OCI-LY3 (cell line): ENCODE measurements around the gene RAB3D.
"Not testable (repeated sequence)": the region's sequence is repeated elsewhere in the genome, so short reads cannot be mapped to it uniquely, and the experiment has no call there.

ENCODE experiments used
- H2AFZ ChIP-seq: fragments of 200-600, 300-600 bp; shearing (Covaris generic); 2 replicates; pipeline ENCODE4 v1.6.0; 2014; ENCODE audit warnings: antibody characterized with exemption, low read depth, low read length
- H3K27ac ChIP-seq: fragments of 200-600, 300-600 bp; sonication (generic); 2 replicates; pipeline ENCODE4 v1.5.1; 2014; ENCODE audit warnings: mild to moderate bottlenecking, low read length, moderate library complexity, mixed read lengths
- H3K27me3 ChIP-seq: fragments of 200-600, 300-600 bp; sonication (generic); 2 replicates; pipeline ENCODE4 v1.6.1; 2014; ENCODE audit warnings: low read depth, low read length, mixed read lengths
- H3K36me3 ChIP-seq: fragments of 200-600, 300-600 bp; sonication (generic); replicated peaks from 2 replicates; pipeline ENCODE3; 2014; ENCODE audit warnings: low read depth, low read length, mixed read lengths
- H3K4me1 ChIP-seq: fragments of 300-600, 200-600 bp; sonication (generic); 2 replicates; pipeline ENCODE4 v1.6.1; 2014; ENCODE audit warnings: low read length, mixed read lengths
- H3K4me2 ChIP-seq: fragments of 200-600, 300-600 bp; sonication (generic); 2 replicates; pipeline ENCODE4 v1.6.1; 2014; ENCODE audit warnings: low read length, mixed read lengths
- H3K4me3 ChIP-seq: fragments of 300-600, 200-600 bp; sonication (generic); 2 replicates; pipeline ENCODE4 v1.5.1; 2014; ENCODE audit warnings: antibody characterized with exemption, mild to moderate bottlenecking, low read length, moderate library complexity
- H3K79me2 ChIP-seq: fragments of 300-600, 200-600 bp; shearing (Covaris generic); 2 replicates; pipeline ENCODE4 v1.6.1; 2014; ENCODE audit warnings: mild to moderate bottlenecking, low read length, mixed read lengths
- H3K9ac ChIP-seq: fragments of 300-600, 200-600 bp; shearing (Covaris generic); 2 replicates; pipeline ENCODE4 v1.6.0; 2014; ENCODE audit warnings: mild to moderate bottlenecking, low read length, moderate library complexity
- H3K9me3 ChIP-seq: fragments of 200-600, 300-600 bp; shearing (Covaris generic); 2 replicates; pipeline ENCODE4 v1.6.1; 2014; ENCODE audit warnings: low read length, mixed read lengths; ENCODE audit not compliant: insufficient read depth
- H4K20me1 ChIP-seq: fragments of 200-600, 300-600 bp; sonication (generic); 2 replicates; pipeline ENCODE4 v1.6.1; 2016; ENCODE audit warnings: low read length, mixed read lengths; ENCODE audit not compliant: insufficient read depth
- EZH2phosphoT487 ChIP-seq: fragments of 200-600 bp; shearing (Covaris generic); IDR thresholded peaks from 2 replicates; pipeline ENCODE4 v1.6.1; 2018; ENCODE audit warnings: antibody characterized with exemption, mixed run types, low read depth
- TF ChIP-seq, protein P1 (sequence below): fragments of 200-600, 300-600 bp; sonication (generic); IDR thresholded peaks from 2 replicates; pipeline ENCODE4 v1.5.1; 2014; ENCODE audit warnings: antibody characterized with exemption, low read length, low read depth

Gene RAB3D

DNA sequence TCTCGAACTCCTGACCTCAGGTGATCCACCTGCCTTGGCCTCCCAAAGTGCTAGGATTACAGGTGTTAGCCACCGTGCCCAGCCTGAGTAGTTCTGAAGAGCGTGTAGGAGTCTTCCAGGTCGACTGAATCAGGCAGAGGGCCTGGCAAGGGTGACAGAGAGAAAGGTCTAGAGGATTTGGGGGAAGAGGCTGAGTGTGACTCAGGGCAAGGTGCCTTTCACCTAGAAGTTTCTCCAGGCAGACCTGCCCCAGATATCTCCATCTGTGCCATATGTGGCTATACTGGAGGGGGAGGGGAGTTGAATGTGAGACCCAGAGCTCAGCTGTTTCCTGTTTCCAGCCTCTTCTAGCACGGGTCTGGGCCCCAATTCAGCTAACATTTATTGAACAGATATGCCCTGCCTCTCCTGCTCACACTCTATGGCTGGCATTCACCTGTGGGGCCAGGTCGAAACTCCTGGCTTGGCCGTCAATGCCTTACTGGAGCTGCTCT lies 8.1 kb upstream of the RAB3D start:
- Histone ChIP-seq H3K9ac (no peak overlapping the region), H3K79me2 (peaks cover 11% of the 10 kb centered on the region), H3K4me1 (peaks cover 9% of the 10 kb centered on the region), H4K20me1 (no peaks in the 10 kb centered on the region), H3K27ac (no peak overlapping the region), H3K4me3 (no peak overlapping the region), H3K27me3 (no peaks in the 10 kb centered on the region), H2AFZ (no peak overlapping the region), H3K9me3 (0 out of 2 replicates have a peak, but pooled peaks cover 3% of the 10 kb centered on the region), H3K4me2 (no peak overlapping the region), H3K36me3 (no peaks in the 10 kb centered on the region)
- no peak for TF ChIP-seq EZH2phosphoT487
- TF ChIP-seq, protein P1, sequence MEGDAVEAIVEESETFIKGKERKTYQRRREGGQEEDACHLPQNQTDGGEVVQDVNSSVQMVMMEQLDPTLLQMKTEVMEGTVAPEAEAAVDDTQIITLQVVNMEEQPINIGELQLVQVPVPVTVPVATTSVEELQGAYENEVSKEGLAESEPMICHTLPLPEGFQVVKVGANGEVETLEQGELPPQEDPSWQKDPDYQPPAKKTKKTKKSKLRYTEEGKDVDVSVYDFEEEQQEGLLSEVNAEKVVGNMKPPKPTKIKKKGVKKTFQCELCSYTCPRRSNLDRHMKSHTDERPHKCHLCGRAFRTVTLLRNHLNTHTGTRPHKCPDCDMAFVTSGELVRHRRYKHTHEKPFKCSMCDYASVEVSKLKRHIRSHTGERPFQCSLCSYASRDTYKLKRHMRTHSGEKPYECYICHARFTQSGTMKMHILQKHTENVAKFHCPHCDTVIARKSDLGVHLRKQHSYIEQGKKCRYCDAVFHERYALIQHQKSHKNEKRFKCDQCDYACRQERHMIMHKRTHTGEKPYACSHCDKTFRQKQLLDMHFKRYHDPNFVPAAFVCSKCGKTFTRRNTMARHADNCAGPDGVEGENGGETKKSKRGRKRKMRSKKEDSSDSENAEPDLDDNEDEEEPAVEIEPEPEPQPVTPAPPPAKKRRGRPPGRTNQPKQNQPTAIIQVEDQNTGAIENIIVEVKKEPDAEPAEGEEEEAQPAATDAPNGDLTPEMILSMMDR = no peak

GRCh38 chr19:11346104-11346940 lies 6.9 kb upstream of the RAB3D start, which contains the start of the genes CCDC159 and TMEM205:
Gene CCDC159 (plus strand): TSS chr19:11346519. CDS start chr19:11346607, 88 bp downstream.
Gene TMEM205 (minus strand): TSS chr19:11346268. CDS start chr19:11345619, 649 bp downstream.
- Histone ChIP-seq H3K9me3 (0 out of 2 replicates have a peak, but pooled peaks cover 3% of the 10 kb centered on the region), H3K9ac (peak within 1 kb of the TSS; percentile 93), H3K36me3 (peaks cover 5% of the 10 kb centered on the region), H3K27me3 (no peaks in the 10 kb centered on the region), H3K27ac (peak within 1 kb of the TSS; percentile 45), H3K4me2 (peak within 1 kb of the TSS; percentile 95), H4K20me1 (no peaks in the 10 kb centered on the region), H2AFZ (peak within 1 kb of the TSS; percentile 91), H3K79me2 (peaks cover 11% of the 10 kb centered on the region), H3K4me3 (peak within 1 kb of the TSS; percentile 90), H3K4me1 (peaks cover 9% of the 10 kb centered on the region)
- TF ChIP-seq, protein P1 = peak; percentile 33
- no peak for TF ChIP-seq EZH2phosphoT487

GRCh38 chr19:11345122-11345803 lies 5.8 kb upstream of the RAB3D start:
- peaks cover 11% of the 10 kb centered on the region for H3K79me2 ChIP-seq
- no peaks in the 10 kb centered on the region for H3K27me3 ChIP-seq
- peak overlapping the region; percentile 93 for H3K9ac ChIP-seq
- peaks cover 7% of the 10 kb centered on the region for H3K36me3 ChIP-seq
- no peak overlapping the region for H2AFZ ChIP-seq
- H3K4me1 ChIP-seq = peaks cover 9% of the 10 kb centered on the region
- 0 out of 2 replicates have a peak, but pooled peaks cover 3% of the 10 kb centered on the region for H3K9me3 ChIP-seq
- TF ChIP-seq, protein P1 = no peak
- TF ChIP-seq EZH2phosphoT487 = no peak
- no peaks in the 10 kb centered on the region for H4K20me1 ChIP-seq
- peak overlapping the region; percentile 90 for H3K4me3 ChIP-seq
- H3K4me2 ChIP-seq = peak overlapping the region; percentile 81
- no peak overlapping the region for H3K27ac ChIP-seq

DNA sequence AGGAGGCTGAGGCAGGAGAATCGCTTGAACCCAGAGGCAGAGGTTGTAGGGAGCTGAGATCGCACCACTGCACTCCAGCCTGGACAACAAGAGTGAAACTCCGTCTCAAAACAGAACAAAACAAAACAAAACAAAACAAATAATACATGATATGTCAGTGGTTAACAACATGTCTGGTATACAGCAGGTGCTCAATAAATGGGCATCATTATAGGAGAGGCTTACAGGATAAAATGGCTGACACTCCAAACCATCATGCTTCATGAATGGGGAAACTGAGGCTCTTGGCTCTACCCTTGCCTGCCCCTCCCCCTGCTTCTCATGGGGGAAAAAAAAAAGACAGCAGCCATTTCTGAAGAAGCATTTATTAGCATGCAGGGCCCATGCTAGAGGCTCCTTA lies 3.0 kb upstream of the RAB3D start:
- no peak for TF ChIP-seq EZH2phosphoT487
- TF ChIP-seq, protein P1 = no peak
- no peak overlapping the region for H3K27ac ChIP-seq
- no peak overlapping the region for H3K9ac ChIP-seq
- H2AFZ ChIP-seq = no peak overlapping the region
- H3K4me1 ChIP-seq = peaks cover 13% of the 10 kb centered on the region
- H3K27me3 ChIP-seq = no peaks in the 10 kb centered on the region
- no peaks in the 10 kb centered on the region for H4K20me1 ChIP-seq
- H3K4me2 ChIP-seq = no peak overlapping the region
- no peaks in the 10 kb centered on the region for H3K9me3 ChIP-seq
- peaks cover 11% of the 10 kb centered on the region for H3K79me2 ChIP-seq
- H3K4me3 ChIP-seq = no peak overlapping the region
- H3K36me3 ChIP-seq = peaks cover 7% of the 10 kb centered on the region

DNA sequence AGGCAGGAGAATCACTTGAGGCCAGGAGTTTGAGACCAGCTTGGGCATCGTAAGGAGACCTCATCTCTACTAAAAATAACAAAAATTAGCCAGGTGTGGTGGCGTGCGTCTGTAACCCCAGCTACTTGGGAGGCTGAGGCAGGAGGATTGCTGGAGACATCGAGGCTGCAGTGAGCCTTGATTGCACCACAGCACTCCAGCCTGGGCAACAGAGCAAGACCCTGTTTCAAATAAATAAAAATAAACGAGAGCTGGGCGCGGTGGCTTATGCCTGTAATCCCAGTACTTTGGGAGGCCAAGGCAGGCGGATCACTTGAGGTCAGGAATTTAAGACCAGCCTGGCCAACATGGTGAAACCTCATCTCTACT lies 626 bp upstream of the RAB3D start:
- peak overlapping the region; percentile 72 for H2AFZ ChIP-seq
- peak overlapping the region; percentile 21; the same call in 1 of the 2 replicates for H3K9ac ChIP-seq
- not testable (repeated sequence) for H3K27ac ChIP-seq, H3K27me3 ChIP-seq, H3K9me3 ChIP-seq, H4K20me1 ChIP-seq, H3K4me1 ChIP-seq, H3K79me2 ChIP-seq
- H3K4me3 ChIP-seq = peak overlapping the region; percentile 82
- peaks cover 12% of the 10 kb centered on the region for H3K36me3 ChIP-seq
- peak overlapping the region; percentile 76 for H3K4me2 ChIP-seq
